ENCODE measurements around the gene MAN2B2.

DNA sequence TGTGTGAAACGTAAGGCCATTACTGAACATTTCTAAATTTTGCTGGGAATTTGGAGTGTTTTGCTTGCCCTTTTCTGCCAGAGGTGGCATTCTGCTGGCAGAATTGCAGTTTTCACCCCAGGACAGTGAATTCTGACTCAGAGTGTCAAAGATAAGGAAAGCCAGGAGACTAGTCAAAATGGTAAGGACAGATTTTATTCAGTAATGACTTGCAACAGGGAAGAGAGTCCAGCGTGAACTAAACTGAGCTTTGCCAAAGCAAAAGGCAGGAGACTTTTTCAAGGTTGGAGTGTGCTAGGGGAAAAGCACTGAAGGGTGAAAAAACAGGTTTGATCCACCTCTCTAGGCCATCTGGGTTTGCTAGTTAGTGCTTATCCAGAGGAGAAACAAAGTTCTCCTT, 84.9 kb downstream of the MAN2B2 start:
- TF ChIP-seq, protein P1, sequence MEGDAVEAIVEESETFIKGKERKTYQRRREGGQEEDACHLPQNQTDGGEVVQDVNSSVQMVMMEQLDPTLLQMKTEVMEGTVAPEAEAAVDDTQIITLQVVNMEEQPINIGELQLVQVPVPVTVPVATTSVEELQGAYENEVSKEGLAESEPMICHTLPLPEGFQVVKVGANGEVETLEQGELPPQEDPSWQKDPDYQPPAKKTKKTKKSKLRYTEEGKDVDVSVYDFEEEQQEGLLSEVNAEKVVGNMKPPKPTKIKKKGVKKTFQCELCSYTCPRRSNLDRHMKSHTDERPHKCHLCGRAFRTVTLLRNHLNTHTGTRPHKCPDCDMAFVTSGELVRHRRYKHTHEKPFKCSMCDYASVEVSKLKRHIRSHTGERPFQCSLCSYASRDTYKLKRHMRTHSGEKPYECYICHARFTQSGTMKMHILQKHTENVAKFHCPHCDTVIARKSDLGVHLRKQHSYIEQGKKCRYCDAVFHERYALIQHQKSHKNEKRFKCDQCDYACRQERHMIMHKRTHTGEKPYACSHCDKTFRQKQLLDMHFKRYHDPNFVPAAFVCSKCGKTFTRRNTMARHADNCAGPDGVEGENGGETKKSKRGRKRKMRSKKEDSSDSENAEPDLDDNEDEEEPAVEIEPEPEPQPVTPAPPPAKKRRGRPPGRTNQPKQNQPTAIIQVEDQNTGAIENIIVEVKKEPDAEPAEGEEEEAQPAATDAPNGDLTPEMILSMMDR (conservative IDR thresholded peaks at IDR 0.05; ENCODE audit: low read depth, low read length): no peak
- TF ChIP-seq EZH2phosphoT487 (IDR thresholded peaks at IDR 0.05; ENCODE audit: borderline replicate concordance, low read length) (no peak), EZH2 (IDR thresholded peaks at IDR 0.05; ENCODE audit: low read length, unreplicated experiment) (no peak)
